ENCODE measurements around the gene LY6G6C.

Gene LY6G6C

DNA sequence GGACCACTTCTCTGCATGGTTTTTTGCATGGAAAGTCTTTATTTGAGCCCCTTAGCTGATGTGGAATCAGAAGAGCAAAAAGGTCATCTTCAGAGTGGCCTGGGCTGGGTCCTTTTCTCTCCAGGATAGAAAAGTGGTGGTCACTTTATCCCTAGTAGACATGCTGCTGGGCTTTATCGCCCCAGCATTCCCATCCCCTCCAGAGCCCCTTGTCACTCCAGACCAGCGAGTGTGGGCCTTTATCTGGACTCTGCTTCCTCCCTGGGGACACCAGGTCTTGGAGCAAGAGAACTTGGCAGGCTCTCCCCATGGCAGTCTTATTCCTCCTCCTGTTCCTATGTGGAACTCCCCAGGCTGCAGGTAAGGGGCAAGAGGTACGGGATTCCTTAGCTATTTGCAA is 14.9 kb downstream of the LY6G6C start, which contains the start of gene LY6G6F:
Gene LY6G6F (plus strand): TSS at position 268 of the 400 bp plus-strand sequence. CDS start 41 bp downstream, at position 309.
- DNase-seq (ENCODE audit: low read depth) = no peak

DNA sequence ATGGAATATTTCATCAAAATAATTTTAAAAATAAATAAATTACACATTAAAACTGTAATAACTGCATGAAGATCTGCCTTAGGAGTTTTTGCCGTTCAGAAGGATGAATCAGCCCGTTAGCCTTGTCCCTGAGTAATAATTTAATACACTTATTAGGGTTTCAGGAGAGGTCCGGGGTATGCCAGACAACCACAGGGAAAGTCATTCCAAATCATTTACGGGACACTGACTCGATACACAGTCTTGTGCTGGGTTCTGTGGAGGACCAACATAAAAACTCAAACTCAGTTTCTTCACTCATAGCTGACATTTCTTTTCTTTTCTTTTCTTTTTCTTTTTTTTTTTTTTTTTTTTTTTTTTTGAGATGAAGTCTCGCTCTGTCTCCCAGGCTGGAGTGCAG is 15.6 kb downstream of the LY6G6C start:
- DNase-seq (ENCODE audit: low read depth) = no peak

DNA sequence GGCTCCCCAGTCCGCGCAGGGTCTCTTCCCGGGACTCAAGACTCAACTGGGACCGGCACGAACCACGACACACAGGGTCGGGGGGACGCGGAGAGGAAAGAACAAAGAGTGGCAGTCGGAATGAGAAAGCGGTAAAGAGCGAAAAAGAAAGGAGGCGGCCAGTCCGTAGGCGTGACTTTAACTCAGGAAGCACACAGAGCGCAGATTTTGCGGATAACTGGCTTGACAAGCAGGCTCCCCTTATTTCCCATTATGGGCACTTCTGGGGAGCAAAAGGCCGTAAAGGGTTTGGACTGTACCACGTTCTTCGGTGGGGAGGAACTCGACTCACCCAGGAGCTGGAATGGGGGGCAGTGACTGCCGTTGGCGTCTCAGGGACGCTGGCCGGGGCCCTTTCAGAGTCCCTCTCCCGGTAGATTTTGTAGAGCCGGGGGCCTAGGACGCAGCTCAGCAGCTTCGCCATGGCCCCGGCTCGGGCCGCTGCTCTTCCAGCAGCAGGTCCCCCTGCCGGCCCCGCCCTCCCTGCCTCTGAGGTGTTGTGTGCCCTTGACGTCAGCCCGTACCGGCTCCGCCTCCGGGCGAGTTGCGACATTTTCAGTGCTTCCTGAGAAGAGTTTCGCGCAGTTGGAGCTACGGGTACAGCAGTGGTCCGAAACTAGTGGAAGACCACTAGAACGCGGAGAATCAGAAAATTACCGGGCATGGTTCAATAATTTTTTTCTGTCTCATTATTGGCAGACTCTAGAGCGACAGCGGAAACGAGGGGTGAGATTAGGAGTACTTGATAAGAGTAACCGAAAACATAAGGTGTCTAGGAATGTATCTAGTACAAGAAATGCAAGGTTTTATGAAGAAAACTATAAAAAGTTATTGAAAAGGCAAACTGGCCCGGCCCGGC is 18.5 kb downstream of the LY6G6C start, which contains the start of gene ABHD16A:
Gene ABHD16A (minus strand): TSS at position 506 of the 898 bp plus-strand sequence. CDS start 43 bp downstream, at position 463.
- peak; percentile 96 for DNase-seq (ENCODE audit: low read depth)

DNA sequence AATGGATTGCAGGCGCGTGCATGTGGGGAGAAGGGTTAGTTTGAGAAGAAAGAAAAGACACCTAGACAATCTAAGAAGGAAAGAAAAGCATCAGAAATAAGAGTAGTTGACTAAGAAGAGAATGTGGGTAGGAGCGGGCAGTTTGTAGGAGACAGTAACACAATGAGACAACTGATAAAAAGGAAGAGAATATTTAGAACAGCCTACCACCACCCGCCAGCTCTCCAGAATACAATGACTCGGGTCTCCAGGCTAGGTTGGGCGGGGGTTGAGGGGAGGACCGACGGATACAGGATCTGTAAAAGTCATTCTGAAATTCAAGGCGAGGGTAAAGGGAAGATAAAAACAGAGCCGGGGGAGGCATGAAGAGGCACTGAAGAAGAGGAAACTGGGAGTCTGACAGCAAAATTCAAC is 19.1 kb downstream of the LY6G6C start:
- DNase-seq (ENCODE audit: low read depth) = no peak

DNA sequence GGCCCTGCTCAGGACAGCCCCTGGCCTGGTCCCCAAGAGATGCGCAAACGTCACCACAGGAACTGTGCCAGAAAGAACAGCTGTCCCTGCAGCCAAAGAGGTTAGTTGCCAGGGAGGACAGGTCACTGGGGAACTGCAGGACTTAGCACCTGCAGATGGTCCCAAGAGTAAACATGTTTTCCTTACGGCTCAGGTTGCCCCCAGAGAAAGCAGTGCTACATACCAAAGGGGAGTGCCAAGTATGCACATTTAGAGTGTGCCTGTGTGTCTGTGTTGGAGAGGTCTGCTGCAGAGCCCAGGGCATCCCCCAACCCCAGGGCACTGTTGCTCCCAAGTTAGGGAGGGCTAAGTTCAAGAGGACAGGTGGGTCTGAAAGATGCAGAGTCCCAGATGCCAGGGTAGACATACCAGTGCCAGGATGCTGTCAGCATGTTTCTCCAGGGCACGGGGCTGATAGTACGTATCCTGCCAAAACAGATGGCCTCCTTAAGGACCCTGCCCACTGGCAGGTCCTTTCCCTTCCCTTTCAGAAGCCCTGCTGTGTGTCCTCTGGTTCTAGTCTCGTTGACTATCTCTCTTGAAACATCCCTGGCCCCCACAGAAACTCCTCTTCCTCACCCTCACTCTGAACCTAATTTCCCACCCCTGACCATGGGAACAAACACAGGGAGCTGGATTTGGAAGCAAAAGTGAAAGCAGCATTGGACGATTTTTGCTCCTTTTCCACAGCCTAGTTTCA is 19.7 kb downstream of the LY6G6C start:
- no peak for DNase-seq (ENCODE audit: low read depth)

DNA sequence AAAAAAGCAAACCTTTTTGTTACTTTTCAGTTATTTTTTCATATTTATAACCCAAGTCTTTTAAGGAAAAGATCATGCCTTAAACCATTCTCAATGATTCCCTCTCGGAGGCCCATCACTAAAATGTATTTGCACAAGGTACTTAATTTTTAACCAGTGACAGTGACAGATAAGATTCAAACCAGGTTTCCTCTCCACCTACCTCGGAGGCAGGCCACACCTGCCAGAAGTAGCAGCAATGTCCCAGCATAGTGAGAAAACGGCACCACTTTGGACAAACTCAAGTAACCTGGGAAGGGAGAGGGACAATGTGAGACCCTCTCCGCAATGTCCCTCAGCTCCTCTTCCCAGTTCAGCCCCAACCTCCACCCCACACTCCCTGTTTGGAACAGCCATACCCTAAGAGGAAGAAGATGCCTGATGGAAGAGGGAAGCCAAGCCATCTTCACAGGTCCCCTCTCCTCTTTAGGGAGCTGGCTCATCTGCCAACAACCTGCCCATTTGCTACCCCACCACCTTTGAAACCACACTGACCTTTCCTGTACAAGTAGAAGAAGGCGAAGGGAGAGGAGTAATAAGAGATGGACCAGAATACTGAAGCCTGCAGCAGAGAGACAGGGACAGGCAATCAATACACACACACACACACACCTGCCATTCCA is 20.7 kb downstream of the LY6G6C start:
- no peak for DNase-seq (ENCODE audit: low read depth)

DNA sequence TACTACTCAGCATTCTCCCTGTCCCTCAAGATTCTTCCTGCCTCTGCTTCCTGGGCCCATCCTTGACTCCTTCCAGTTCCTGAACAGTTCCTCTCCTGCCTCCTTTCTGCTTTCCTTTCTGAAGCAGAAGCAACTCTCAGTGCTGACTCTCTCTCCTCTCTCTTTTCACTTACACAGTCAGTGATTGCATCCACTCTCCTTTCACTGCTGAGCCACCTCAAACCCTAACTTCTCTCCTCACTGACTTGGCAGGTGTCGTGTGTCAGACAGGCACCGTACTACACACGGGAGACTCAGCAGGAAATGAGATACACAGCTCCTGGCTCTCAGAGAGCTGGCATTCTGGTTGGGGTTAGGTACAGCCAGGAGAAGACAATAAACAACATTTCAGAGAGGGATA is 24.0 kb downstream of the LY6G6C start:
- DNase-seq (ENCODE audit: low read depth) = no peak

DNA sequence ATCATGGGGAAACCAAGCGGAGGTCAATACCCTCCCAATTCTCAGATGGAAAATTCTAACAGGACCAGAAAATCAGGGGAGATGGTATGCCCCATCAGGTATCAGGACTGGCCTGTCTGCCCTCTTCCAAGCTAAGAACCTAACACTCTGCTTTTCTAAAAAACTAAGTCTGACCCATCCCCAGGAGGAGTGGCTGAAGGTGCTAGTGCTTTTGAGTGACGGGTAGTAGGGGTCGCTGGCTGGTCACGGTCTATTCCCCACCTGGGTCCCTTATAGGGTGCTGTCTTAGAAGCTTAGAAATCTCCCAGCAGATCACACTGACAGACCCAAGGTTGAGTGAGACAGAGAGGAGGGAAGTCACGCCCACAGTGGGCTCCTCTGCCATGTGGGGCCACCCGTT is 28.0 kb downstream of the LY6G6C start:
- DNase-seq (ENCODE audit: low read depth) = no peak

DNA sequence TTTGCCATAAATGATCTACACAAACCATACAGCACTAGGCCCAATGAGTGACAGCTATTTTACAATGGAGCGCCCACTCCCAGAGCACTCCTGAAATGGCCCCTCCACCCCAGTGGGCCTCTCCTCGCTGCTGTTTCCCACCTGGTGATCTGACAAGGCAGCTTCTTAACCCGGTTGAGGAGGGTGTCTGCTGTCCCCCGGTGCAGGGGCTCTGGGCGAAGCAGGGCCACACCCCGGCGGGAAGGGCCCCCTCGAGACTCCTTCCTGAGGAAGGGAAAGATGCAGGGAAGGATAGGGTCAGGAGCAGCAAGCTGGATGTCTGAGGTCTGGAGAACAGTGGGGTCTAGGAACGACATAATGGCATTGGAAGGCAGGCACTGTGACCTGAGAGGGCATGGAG is 28.7 kb downstream of the LY6G6C start:
- DNase-seq (ENCODE audit: low read depth) = no peak

DNA sequence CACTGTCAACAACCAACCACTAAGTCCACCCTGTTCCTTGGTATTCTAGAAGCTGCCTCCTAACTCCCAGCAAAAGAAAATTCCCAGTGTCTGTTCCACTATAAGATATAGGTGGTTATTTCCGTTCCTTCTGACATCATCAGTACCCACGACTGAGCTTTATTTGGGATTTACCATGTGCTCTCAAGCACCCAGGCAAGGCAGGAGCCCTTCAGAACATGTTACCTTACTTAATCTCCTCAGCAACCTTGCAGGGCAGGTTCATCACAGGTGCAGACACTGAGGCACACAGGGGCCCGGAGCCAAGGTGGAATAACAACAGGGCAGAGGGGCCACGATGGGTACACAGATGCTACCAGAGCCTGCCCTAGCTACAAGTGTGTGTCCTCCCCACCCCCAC is 29.2 kb downstream of the LY6G6C start:
- DNase-seq (ENCODE audit: low read depth) = no peak

DNA sequence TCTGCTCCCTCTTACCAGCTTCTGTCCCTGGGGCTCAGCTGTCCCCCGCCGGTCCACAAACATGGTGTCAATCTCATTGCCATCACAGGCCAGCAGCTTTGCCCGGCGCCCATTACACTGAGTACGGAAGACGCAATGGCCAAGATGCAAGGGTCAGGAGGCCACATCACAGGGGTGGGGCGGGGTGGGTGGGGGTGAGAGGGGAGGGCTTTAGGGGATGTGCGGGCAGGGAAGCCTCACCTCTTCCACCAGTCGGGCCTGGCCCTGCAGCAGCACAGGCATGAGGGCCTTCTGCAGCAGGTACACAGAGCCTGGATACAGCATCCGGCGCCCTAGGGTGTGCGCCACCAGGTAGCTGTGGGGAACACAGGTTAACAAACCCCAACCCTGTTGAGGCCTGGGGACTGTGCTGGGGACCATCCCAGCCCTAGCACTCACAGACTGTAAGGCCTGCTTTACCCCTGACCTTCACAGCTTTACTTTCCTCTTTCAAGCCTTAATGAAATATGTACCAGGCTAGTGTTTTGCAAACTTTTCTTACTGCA is 29.9 kb downstream of the LY6G6C start:
- DNase-seq (ENCODE audit: low read depth) = no peak

DNA sequence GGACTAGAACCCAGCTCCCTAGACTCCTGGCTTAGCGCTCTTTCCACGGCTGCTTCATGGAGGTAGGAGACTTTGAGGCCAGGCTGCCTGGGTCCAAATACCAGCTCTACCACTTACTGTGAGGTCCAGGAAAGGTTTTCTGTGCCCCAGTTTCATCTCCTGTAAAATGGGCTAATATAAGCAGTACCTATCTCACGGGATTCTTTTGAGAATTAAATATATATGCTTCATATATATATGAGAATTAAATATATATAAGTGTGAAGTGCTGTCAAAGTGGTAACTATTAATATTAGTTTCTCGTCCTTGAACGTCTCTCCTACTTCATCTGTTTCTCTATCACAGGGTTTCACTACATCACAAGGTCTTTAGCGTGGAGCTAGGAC is 30.5 kb downstream of the LY6G6C start:
- DNase-seq (ENCODE audit: low read depth) = no peak

DNA sequence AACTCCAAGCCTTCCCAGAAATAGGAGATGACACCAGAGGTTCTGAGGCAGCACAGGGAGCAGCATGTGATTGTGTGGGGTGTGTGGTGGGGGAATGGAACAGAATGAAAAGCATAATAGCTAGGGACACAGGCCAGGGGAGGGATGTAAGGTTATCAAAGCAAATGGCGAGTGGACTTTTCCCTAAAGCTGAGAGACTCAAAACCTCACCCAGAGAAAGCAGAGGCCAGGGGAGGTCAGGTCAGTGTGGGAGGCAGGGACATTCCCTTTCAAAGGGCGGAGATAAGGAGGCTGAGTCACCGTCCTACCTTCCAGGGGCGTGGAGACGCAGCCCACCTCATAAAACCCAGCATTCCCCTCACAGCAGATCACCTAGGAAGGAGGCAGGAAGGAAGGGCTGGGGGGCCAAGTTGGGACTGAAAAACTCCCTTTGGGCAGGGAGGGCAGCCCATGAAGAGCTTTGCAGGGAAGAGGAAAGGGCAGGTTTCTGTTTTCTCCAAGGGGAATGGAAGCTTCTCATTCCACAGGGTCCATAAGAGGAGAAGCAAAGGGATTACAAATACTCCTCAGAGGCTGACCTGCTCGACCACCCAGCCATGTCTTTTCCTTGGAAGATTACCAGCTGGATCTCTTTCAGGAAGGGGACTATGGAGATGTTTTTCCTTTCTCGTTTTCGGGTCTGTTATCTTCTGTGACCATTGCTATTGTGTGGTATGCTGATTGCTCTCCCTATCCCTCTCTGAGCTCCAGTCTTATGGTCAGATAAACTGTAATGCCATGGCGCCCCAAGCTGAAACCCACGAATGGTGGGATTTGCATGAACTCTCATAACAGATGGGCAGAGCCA is 31.1 kb downstream of the LY6G6C start:
- no peak for DNase-seq (ENCODE audit: low read depth)

DNA sequence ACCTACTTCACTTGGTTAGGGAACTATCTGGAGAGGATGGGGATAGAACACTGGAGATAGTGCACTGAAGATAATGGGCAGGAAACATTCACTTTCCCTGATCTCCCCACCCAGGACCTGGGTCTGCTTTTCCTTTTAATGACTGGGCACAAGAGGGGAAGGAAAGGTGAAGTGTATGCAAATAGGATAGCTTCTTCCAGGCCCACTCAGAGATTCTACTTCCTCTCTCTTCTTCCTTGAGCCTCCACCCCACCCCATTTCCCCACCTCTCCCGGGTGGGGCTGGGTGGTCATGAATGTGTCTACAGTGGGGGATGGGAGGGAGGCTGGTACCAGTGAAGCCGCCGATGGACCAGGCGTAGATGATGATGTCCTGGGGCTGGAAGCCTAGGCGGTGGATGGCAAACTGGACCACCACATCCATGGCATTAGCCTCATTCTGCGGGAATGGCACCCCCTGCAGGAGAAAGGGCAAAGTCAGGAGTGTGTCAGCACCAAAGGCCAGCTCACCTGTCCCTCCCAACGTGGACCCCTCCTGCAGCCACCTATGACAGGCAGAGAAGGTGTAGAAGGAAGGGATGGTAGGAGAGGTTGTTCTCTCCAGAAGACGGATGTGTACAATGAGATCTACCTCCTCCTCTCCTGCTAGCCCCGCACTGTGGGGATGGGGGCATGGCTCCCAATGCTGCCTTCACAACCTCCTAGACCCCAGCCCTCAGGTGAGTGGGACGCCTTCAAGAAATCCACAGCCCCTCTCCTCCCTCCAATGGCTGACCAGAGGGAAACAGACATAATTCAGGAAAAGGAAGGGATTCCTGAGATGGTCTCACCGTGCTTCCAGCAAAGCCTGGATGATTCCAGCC is 32.1 kb downstream of the LY6G6C start:
- DNase-seq (ENCODE audit: low read depth) = no peak

DNA sequence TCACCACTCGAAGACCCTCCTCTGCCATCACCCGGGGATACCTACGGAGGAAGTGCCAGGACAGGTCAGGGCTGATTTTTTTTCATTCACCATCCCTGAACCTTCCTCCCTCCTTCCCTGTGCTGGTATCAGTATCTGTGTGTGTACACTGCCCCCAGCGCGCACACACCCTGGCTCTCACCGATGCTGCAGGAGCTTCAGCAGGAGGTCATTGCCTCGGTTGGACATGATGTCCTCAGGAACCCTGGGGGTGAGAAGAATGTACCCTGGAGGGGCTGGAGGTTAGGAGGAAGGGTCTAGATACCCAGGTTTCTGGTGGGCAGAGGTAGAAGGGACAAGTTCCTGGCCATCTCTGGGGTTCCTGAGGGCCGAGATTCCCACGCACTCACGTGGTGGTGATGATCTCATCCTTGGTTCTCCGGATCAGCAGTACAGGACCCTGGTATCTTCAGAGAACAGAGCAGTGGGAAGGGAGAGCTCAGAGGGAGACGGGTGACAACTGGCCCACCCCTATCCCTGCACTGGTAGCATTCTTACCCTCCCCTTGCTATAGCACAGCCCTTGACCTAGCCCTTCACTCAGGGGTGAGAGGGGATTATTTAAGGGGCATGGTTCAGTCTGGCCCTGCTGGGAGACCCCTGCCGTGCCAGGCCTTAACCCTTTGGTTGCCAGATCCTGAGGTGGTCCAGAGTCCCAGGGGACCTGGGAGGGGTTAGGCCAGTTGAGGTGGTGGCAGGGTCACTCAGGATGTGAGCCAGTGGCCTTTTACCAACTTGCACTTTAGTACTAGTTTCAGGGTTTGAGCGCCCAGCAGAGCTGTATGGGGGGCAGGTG is 33.5 kb downstream of the LY6G6C start:
- DNase-seq (ENCODE audit: low read depth) = no peak

DNA sequence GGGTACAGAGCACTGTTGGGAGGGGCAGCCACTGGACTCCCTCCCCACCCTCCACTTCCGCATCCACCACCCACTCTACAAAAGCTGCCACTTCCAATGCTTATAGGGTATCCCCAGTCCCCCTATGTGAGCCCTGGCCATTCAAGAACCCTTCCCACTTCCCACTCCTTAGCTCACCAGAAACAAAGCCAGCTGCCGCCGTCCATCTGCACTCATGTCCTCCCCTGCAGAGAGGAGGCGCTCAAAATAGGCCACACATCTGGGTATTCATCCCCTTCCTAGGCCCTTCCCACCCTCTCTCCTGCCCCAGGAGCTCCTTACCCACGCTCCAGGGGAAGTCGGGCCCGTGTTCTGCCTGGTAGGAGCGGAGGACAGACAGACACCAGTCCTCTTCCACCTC is 34.2 kb downstream of the LY6G6C start:
- DNase-seq (ENCODE audit: low read depth) = no peak

DNA sequence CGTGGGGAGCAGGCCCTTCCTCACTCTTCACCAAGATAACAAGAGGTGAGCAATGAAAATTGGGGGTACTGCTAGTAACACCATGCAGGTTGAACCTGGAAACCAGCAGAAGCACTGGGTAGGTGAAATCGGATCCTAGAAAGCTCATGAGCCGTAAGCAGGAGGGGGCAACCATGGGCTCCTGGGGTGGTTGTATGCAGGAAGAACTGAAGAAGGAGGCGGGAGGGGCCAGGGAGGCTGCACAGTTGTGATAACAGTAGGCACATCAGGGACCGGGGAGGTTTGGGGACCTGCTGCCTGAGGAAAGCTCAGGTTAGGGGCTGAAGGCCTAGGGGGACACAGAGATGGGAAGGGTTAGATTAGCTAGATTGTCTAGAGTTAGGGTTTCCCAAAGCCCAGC is 35.1 kb downstream of the LY6G6C start:
- no peak for DNase-seq (ENCODE audit: low read depth)

DNA sequence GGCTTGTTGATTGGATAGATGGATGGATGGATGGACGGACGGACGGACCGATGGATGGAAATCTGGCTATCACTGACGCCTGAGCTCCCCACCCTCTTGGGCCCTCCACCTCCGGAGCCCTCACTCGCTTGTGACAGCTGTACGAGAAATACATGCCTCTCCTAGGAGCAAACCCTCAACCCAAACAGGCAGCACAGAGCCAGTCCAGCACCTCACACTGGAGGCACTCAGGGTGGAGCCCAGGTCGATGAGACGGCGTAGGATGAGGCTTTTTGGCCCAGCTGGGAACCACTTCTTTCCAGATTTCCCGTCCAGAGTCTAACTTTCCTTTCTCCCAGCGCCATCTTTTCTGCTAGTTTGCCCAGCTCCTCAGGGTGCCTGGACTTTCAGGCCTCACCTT is 38.0 kb downstream of the LY6G6C start:
- DNase-seq (ENCODE audit: low read depth) = no peak

DNA sequence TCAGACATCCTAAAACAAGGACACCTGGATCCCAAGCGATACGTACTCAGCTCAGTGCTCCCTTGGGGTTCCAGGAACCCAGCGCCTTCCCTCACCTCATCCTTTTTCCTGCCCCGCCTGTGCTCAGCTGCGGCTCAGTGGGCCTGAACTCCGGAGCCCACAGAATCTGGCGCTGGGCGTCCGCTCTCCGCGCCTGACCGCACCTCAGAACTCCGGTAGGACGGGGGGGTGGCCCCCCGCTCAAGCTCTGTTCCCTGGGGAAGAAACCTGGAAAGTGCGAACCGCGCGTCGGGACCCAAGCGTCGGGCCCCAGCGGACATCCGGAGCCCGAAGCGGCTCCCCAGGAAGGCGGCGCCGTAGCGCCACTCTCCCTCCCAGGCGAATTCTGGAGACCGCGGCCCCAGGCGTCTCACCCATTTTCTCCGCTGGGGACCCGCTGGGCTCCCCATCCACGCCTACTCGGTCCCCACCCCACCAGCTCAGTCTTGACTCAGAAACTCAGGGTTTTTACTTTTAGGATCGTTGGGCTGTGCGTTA is 40.3 kb downstream of the LY6G6C start:
- no peak for DNase-seq (ENCODE audit: low read depth)
